ENCODE data around the gene SLC30A7.

DNA sequence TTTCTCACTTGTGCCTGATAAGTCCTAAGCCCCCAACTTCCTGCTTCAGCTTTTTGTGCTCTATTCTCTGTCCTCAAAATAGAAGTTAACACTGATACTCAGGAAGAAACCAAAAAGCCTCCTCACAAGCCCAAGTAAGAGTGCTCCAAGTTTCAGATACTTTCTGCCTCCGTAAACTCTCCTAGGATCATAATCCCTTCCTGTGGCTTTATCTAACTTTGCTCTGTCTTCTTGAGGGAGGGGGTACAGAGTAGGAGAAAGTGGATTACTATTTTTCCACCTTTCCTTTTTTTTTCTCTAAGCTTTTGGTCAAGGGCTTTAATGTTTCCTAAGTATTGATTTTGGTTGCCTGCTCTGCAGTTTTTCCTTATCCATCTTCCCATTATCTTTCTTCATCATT is 75.1 kb downstream of the SLC30A7 start:
- TF ChIP-seq, protein P1, sequence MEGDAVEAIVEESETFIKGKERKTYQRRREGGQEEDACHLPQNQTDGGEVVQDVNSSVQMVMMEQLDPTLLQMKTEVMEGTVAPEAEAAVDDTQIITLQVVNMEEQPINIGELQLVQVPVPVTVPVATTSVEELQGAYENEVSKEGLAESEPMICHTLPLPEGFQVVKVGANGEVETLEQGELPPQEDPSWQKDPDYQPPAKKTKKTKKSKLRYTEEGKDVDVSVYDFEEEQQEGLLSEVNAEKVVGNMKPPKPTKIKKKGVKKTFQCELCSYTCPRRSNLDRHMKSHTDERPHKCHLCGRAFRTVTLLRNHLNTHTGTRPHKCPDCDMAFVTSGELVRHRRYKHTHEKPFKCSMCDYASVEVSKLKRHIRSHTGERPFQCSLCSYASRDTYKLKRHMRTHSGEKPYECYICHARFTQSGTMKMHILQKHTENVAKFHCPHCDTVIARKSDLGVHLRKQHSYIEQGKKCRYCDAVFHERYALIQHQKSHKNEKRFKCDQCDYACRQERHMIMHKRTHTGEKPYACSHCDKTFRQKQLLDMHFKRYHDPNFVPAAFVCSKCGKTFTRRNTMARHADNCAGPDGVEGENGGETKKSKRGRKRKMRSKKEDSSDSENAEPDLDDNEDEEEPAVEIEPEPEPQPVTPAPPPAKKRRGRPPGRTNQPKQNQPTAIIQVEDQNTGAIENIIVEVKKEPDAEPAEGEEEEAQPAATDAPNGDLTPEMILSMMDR (IDR thresholded peaks at IDR 0.05; ENCODE audit: low read depth, low read length, missing input control) = no peak
- TF ChIP-seq TAF1 (conservative IDR thresholded peaks at IDR 0.05) (no peak), HNF4G (IDR thresholded peaks at IDR 0.05) (no peak), SP1 (IDR thresholded peaks at IDR 0.05) (no peak), YY1 (IDR thresholded peaks at IDR 0.05) (no peak), RAD21 (IDR thresholded peaks at IDR 0.05) (no peak), JUND (IDR thresholded peaks at IDR 0.05) (no peak), EGR1 (IDR thresholded peaks at IDR 0.05; ENCODE audit: low read depth in 2 of 2) (no peak)
- TF ChIP-seq, protein P2, sequence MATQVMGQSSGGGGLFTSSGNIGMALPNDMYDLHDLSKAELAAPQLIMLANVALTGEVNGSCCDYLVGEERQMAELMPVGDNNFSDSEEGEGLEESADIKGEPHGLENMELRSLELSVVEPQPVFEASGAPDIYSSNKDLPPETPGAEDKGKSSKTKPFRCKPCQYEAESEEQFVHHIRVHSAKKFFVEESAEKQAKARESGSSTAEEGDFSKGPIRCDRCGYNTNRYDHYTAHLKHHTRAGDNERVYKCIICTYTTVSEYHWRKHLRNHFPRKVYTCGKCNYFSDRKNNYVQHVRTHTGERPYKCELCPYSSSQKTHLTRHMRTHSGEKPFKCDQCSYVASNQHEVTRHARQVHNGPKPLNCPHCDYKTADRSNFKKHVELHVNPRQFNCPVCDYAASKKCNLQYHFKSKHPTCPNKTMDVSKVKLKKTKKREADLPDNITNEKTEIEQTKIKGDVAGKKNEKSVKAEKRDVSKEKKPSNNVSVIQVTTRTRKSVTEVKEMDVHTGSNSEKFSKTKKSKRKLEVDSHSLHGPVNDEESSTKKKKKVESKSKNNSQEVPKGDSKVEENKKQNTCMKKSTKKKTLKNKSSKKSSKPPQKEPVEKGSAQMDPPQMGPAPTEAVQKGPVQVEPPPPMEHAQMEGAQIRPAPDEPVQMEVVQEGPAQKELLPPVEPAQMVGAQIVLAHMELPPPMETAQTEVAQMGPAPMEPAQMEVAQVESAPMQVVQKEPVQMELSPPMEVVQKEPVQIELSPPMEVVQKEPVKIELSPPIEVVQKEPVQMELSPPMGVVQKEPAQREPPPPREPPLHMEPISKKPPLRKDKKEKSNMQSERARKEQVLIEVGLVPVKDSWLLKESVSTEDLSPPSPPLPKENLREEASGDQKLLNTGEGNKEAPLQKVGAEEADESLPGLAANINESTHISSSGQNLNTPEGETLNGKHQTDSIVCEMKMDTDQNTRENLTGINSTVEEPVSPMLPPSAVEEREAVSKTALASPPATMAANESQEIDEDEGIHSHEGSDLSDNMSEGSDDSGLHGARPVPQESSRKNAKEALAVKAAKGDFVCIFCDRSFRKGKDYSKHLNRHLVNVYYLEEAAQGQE (IDR thresholded peaks at IDR 0.05) = no peak
- TF ChIP-seq, protein P3, sequence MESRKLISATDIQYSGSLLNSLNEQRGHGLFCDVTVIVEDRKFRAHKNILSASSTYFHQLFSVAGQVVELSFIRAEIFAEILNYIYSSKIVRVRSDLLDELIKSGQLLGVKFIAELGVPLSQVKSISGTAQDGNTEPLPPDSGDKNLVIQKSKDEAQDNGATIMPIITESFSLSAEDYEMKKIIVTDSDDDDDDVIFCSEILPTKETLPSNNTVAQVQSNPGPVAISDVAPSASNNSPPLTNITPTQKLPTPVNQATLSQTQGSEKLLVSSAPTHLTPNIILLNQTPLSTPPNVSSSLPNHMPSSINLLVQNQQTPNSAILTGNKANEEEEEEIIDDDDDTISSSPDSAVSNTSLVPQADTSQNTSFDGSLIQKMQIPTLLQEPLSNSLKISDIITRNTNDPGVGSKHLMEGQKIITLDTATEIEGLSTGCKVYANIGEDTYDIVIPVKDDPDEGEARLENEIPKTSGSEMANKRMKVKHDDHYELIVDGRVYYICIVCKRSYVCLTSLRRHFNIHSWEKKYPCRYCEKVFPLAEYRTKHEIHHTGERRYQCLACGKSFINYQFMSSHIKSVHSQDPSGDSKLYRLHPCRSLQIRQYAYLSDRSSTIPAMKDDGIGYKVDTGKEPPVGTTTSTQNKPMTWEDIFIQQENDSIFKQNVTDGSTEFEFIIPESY (IDR thresholded peaks at IDR 0.05) = no peak
- TF ChIP-seq, protein P4, sequence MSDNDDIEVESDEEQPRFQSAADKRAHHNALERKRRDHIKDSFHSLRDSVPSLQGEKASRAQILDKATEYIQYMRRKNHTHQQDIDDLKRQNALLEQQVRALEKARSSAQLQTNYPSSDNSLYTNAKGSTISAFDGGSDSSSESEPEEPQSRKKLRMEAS (IDR thresholded peaks at IDR 0.05) = no peak

Measured in liver (tissue), 3 donors.